K562 (cell line): ENCODE data around the gene PCMTD2. TPM values are rescaled to one million over a fixed set of nuclear protein-coding genes. Genes with fewer than 3 reads are reported as not detected.

Experiments
- ATAC-seq: fragments of 200-7000 bp; cut with Tn5 transposase; 3 replicates; pipeline ENCODE4 v1.9.1; 2020; ENCODE audit warnings: moderate library complexity
- BruUV-seq: library from RNA; stranded (reverse); fragments of 400-500 nt; replicated peaks from 2 replicates; lab custom pipeline; 2021; lab: Mats Ljungman, UMichigan
- CTCF ChIA-PET: fragments of 300-600 bp; formaldehyde crosslinking; extraction: SDS; loops from one replicate; lab custom pipeline; 2021; ENCODE audit warnings: low intra/inter-chr PET ratio; lab: Yijun Ruan, JAX
- POLR2A ChIA-PET: fragments of 300-600, 350-650 bp; sonication (Branson Sonifier 250); formaldehyde crosslinking; extraction: SDS; loops from one replicate; lab custom pipeline; 2021; ENCODE audit warnings: antibody characterized with exemption, inconsistent platforms; lab: Yijun Ruan, JAX
- DNase-seq, 4 experiments: peaks; one replicate each; pipeline versions ENCODE4 v3.0.0 to v3.0.0-alpha.2; 2011 to 2018; ENCODE audit warnings: low spot score in 3 of 4, mixed read lengths in 3 of 4; ENCODE audit errors: extremely low read depth in 1 of 4
- FAIRE-seq: peaks from 2 replicates; lab custom pipeline; 2011; peaks lifted over from hg19 to GRCh38; lab: Jason Lieb, UNC
- H2AFZ ChIP-seq: 2 replicates; pipeline ENCODE4 v1.6.0; 2011; ENCODE audit warnings: low read depth, low read length, control low read depth, inconsistent platforms
- H3K27ac ChIP-seq: fragments of 200-600 bp; 3 replicates; pipeline ENCODE4 v1.8.0; 2011; ENCODE audit warnings: low read depth, mild to moderate bottlenecking, control low read depth, inconsistent platforms, low read length, moderate library complexity, mixed read lengths; ENCODE audit errors: extremely low read depth
- H3K27me3 ChIP-seq, 2 experiments: fragments of 300-600 bp in 1 of 2; 2 replicates in 1 of 2; 3 replicates in 1 of 2; pipeline versions ENCODE4 v1.6.0 to v1.8.0; 2011; ENCODE audit warnings: inconsistent platforms in 2 of 2, low read length in 2 of 2, mild to moderate bottlenecking in 1 of 2, mixed read lengths in 1 of 2, moderate library complexity in 1 of 2; ENCODE audit not compliant: control insufficient read depth in 2 of 2, insufficient read depth in 2 of 2
- H3K36me3 ChIP-seq: fragments of 300-600 bp; 3 replicates; pipeline ENCODE4 v1.8.0; 2011; ENCODE audit warnings: mild to moderate bottlenecking, low read length, inconsistent platforms; ENCODE audit not compliant: control insufficient read depth, insufficient read depth
- H3K4me1 ChIP-seq, 2 experiments: fragments of 200-600 bp in 1 of 2; replicated peaks in 1 of 2; 2 replicates in 1 of 2; 3 replicates in 1 of 2; pipeline versions ENCODE4 v1.5.1 to v1.8.0; 2011; ENCODE audit warnings: inconsistent platforms in 2 of 2, low read length in 2 of 2, mild to moderate bottlenecking in 1 of 2, mixed read lengths in 1 of 2, moderate library complexity in 1 of 2; ENCODE audit not compliant: control insufficient read depth in 2 of 2, insufficient read depth in 2 of 2
- H3K4me2 ChIP-seq: 2 replicates; pipeline ENCODE4 v1.6.1; 2011; ENCODE audit warnings: low read length, control low read depth, inconsistent platforms, mixed read lengths; ENCODE audit not compliant: insufficient read depth
- H3K4me3 ChIP-seq: fragments of 200-600 bp; sonication (generic), shearing (Covaris generic); 2 replicates; pipeline ENCODE4 v1.5.1; 2016; ENCODE audit warnings: control low read depth, inconsistent platforms
- H3K79me2 ChIP-seq: fragments of 200-600 bp; 3 replicates; pipeline ENCODE4 v1.8.0; 2011; ENCODE audit warnings: low read length, inconsistent platforms; ENCODE audit not compliant: control insufficient read depth, insufficient read depth
- H3K9ac ChIP-seq, 2 experiments: 2 replicates each; pipeline versions ENCODE4 v1.6.0 to v1.6.1; 2011; ENCODE audit warnings: low read depth in 2 of 2, low read length in 2 of 2, control low read depth in 1 of 2, inconsistent platforms in 1 of 2, mild to moderate bottlenecking in 1 of 2, mixed read lengths in 1 of 2; ENCODE audit not compliant: insufficient read depth in 1 of 2
- H3K9me1 ChIP-seq: one replicate; pipeline ENCODE4 v1.6.0; 2011; ENCODE audit warnings: inconsistent platforms, mild to moderate bottlenecking, low read length, moderate library complexity; ENCODE audit not compliant: control insufficient read depth, insufficient read depth
- H3K9me3 ChIP-seq: replicated peaks from 2 replicates; pipeline ENCODE4 v1.5.1; 2011; ENCODE audit warnings: low read depth, low read length, inconsistent platforms; ENCODE audit not compliant: control insufficient read depth, insufficient read depth
- H4K20me1 ChIP-seq: replicated peaks from 2 replicates; pipeline ENCODE4 v1.6.1; 2011; ENCODE audit warnings: low read length, inconsistent platforms, mixed read lengths; ENCODE audit not compliant: control insufficient read depth, insufficient read depth
- ATF1 ChIP-seq, 2 experiments: fragments of 450-650 bp in 1 of 2; IDR thresholded peaks; 2 replicates each; pipeline ENCODE4 v1.6.1; 2016; ENCODE audit warnings: missing compliant biosample characterization in 1 of 2, missing genetic modification characterization in 1 of 2
- DNMT1 ChIP-seq: fragments of 450-650 bp; IDR thresholded peaks from 2 replicates; pipeline ENCODE4 v1.6.1; 2016; ENCODE audit warnings: antibody characterized with exemption, mild to moderate bottlenecking
- POLR2G ChIP-seq: fragments of 200-400 bp; formaldehyde crosslinking; IDR thresholded peaks from 2 replicates; pipeline ENCODE4 v1.6.1; 2017; ENCODE audit warnings: low read depth, mild to moderate bottlenecking, antibody characterized with exemption, low read length, moderate library complexity
- RBFOX2 ChIP-seq: fragments of 200-400 bp; formaldehyde crosslinking; IDR thresholded peaks from 2 replicates; pipeline ENCODE4 v1.6.1; 2017; ENCODE audit warnings: low read depth, mild to moderate bottlenecking, low read length, moderate library complexity
- ZNF764 ChIP-seq: fragments of 250-450 bp; sonication (Bioruptor Pico); IDR thresholded peaks from 2 replicates; pipeline ENCODE4 v1.4.0; 2020; ENCODE audit warnings: low read depth, mild to moderate bottlenecking, moderate library complexity
- WGBS: fragments of 100-300 bp; shearing (Covaris generic); methylation state at CpG from one replicate; pipeline ENCODE4 v1.1.6; 2016; ENCODE audit warnings: low coverage, mixed read lengths; ENCODE audit not compliant: insufficient coverage; ENCODE audit errors: missing lambda C conversion rate; 5-methylcytosine and 5-hydroxymethylcytosine counted together
- in situ Hi-C: fragments of 300-500 bp; cut with MboI; formaldehyde crosslinking; loops from 4 replicates; pipeline ENCODE4 v1.15.0; 2018; ENCODE audit warnings: inconsistent platforms, mixed read lengths
- intact Hi-C: fragments of 100-400 bp; cut with micrococcal nuclease; formaldehyde crosslinking; loops from 2 replicates; pipeline ENCODE4 v1.14.2; 2022
- polyA plus RNA-seq, 8 experiments: library from polyadenylated mRNA; depleted of rRNA in 4 of 8; stranded (reverse) in 5 of 8; unstranded in 3 of 8; fragments of >200 nt; fragmentation: Nextera tagmentation in 2 of 8; fragmentation: Illumina TruSeq in 1 of 8; extraction: Ambion mirVana in 2 of 8; extraction: Trizol in 1 of 8; gene quantifications; 2 replicates each; pipeline versions ENCODE4 v1.2.1 to v1.2.3, GENCODE V29; 2011 to 2014; ENCODE audit warnings: inconsistent platforms in 1 of 8, missing spikeins in 1 of 8
- total RNA-seq, 7 experiments: library from RNA; depleted of rRNA in 6 of 7; stranded (reverse); fragments of >200 nt in 6 of 7; fragmentation: Illumina TruSeq in 2 of 7; extraction: Trizol in 2 of 7; gene quantifications; 2 replicates each; pipeline versions ENCODE4 v1.2.1 to v1.2.3, GENCODE V29; 2011 to 2021; ENCODE audit warnings: low replicate concordance in 1 of 7

The PCMTD2 gene
- total and polyA plus RNA-seq, 9 of the 15 experiments (the other 6 are each of a cell fraction or from before 2014, with no cell fraction given): 11.3 to 49.3 (median 28.4) TPM

DNA sequence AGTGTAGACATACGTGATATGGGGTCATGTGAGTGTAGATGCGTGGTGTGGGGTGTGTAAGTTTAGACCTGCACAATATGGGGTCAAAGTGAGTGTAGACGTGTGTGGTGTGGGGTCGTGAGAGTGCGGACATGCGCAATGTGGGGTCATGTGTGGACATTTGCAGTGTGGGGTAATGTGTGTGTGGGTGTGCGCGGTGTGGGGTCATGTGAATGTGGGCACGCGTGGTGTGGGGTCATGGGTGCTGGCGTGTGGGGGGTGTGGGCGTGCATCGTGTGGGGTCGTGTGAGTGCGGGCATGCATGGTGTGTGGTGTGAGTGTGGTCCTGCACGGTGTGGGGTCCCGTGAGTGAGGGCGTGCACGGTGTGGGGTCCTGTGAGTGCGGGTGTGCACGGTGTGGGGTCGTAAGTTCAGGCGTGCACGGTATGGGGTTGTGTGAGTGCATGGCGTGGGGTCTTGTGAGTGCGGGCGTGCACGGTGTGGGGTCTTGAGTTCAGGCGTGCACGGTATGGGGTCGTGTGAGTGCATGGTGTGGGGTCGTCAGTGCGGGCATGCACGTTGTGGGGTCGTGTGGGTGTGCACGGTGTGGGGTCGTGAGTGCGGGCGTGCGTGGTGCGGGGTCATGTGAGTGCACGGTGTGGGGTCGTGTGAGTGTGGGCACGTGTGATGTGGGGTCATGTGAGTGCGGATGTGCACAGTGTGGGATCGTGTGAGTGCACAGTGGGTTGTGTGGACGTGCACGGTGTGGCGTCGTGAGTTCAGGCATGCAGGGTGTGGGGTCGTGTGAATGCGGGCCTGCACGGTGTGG is 14.3 kb downstream of the PCMTD2 start:
- Histone ChIP-seq H2AFZ (no peak overlapping the region), H3K4me1 (peaks cover 0 to 8% of the 10 kb centered on the region in 2 experiments; a peak in 1 of 5 replicates), H3K27ac (no peak overlapping the region), H3K36me3 (peaks cover 10% of the 10 kb centered on the region; the same call in 1 of the 3 replicates), H3K27me3 (no peaks in the 10 kb centered on the region), H3K9me3 (peaks cover 14% of the 10 kb centered on the region), H4K20me1 (no peaks in the 10 kb centered on the region), H3K4me2 (no peak overlapping the region), H3K9me1 (no peaks in the 10 kb centered on the region), H3K9ac (no peak overlapping the region), H3K4me3 (no peak overlapping the region), H3K79me2 (no peaks in the 10 kb centered on the region)
- in situ Hi-C loops: no loop called here
- 95% methylated on average over 45 of the region's 53 CpGs for WGBS
- DNase-seq (no peak), ATAC-seq (no peak), FAIRE-seq (no peak)
- TF ChIP-seq DNMT1 (no peak), POLR2G (0 out of 2 replicates have a peak, but pooled peaks have one; percentile 15), ZNF764 (CRISPR knock-in tag) (no peak), RBFOX2 (peak; percentile 24; the same call in 1 of the 2 replicates), ATF1 (CRISPR knock-in tag; IDR thresholded peaks at IDR 0.05) (no peak), ATF1 (tag; IDR thresholded peaks at IDR 0.05) (no peak)
- CTCF ChIA-PET: no interaction called here
- POLR2A ChIA-PET: no interaction called here
- no TSS peak for BruUV-seq
- intact Hi-C loops: no loop called here
